Activated naive CD8-positive, alpha-beta T cell (primary cell): ENCODE data around the gene KCTD3.

Experiments
- H3K27ac Mint-ChIP-seq: one replicate; pipeline ENCODE4 v1.8.0; 2021; ENCODE audit warnings: mixed read lengths
- H3K27me3 Mint-ChIP-seq: one replicate; pipeline ENCODE4 v1.8.0; 2021; ENCODE audit warnings: mixed read lengths
- H3K36me3 Mint-ChIP-seq: one replicate; pipeline ENCODE4 v1.8.0; 2021; ENCODE audit warnings: mixed read lengths
- H3K4me1 Mint-ChIP-seq: one replicate; pipeline ENCODE4 v1.8.0; 2021; ENCODE audit warnings: low read depth, mixed read lengths
- H3K4me3 Mint-ChIP-seq: one replicate; pipeline ENCODE4 v1.8.0; 2021; ENCODE audit warnings: mild to moderate bottlenecking, mixed read lengths
- H3K9me3 Mint-ChIP-seq: one replicate; pipeline ENCODE4 v1.8.0; 2021; ENCODE audit warnings: low read depth, mixed read lengths

Gene KCTD3

DNA sequence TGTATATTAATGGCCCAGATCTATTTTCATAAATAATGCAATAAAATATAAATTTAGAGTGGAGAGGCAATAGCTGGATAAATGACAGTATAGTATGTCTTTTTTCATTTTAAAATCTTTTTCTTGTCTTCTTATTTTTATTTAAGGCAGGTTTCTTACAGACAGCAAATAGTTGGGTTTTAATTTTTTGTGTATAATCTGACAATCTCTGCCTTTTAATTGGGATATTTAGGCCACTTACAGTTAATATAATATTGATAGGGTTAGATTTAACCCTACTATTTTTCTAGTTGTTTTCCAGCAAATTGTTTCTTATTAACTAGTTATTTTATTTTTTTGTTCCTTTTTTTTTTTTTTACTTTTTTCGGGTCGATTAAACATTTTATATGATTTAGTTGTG is 23.3 kb upstream of the KCTD3 start:
- Mint-ChIP-seq H3K4me1 (no peaks in the 10 kb centered on the region), H3K27me3 (peaks cover 11% of the 10 kb centered on the region), H3K4me3 (no peak overlapping the region), H3K9me3 (no peaks in the 10 kb centered on the region), H3K27ac (no peak overlapping the region), H3K36me3 (no peaks in the 10 kb centered on the region)

DNA sequence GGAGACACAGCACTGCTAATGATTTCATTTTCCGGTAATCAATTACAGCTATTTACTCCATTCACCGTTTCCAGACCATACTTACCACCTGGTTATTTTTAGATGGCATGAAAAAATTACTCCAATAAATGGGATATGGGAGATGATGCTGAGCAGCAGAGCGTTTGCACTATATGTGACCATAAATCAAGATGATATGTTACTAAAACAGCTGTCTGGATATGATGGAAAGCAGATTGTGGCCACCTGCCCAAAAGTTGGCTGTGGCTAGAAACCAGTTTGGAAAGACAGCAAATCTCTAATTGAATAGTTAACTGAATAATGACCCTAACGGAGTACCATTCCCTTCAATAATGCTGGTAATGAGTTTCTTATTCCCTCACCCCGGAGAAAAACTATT is 22.5 kb upstream of the KCTD3 start:
- H3K27ac Mint-ChIP-seq: no peak overlapping the region
- H3K4me3 Mint-ChIP-seq: no peak overlapping the region
- H3K9me3 Mint-ChIP-seq: no peaks in the 10 kb centered on the region
- peaks cover 11% of the 10 kb centered on the region for H3K27me3 Mint-ChIP-seq
- no peaks in the 10 kb centered on the region for H3K4me1 Mint-ChIP-seq
- no peaks in the 10 kb centered on the region for H3K36me3 Mint-ChIP-seq

- Mint-ChIP-seq H3K27ac (no peak overlapping the region), H3K36me3 (no peaks in the 10 kb centered on the region), H3K4me1 (no peaks in the 10 kb centered on the region), H3K27me3 (peaks cover 11% of the 10 kb centered on the region), H3K4me3 (no peak overlapping the region), H3K9me3 (no peaks in the 10 kb centered on the region)
Measured at GRCh38 chr1:215545096-215545495, 22.0 kb upstream of the KCTD3 start.

DNA sequence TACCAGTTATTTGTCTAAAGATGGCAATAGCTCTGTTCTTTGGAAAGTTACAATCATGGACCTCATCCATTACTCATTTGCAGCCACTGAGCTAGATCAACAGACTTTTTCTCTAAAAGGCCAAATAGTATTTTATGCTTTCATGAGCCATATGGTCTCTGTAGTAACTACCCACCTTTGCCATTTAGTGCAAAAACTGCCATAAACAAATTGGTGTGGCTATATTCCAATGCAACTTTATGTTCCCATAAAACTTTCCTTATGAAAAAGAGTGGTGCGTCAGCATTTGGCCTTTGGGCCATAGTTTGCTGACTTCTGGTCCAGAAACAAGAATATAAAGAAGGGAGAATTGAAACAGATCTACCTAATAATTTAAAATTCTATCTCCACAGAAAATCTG is 20.1 kb upstream of the KCTD3 start:
- Mint-ChIP-seq H3K27me3 (peaks cover 2% of the 10 kb centered on the region), H3K27ac (no peak overlapping the region), H3K4me3 (no peak overlapping the region), H3K9me3 (no peaks in the 10 kb centered on the region), H3K36me3 (no peaks in the 10 kb centered on the region), H3K4me1 (no peaks in the 10 kb centered on the region)

DNA sequence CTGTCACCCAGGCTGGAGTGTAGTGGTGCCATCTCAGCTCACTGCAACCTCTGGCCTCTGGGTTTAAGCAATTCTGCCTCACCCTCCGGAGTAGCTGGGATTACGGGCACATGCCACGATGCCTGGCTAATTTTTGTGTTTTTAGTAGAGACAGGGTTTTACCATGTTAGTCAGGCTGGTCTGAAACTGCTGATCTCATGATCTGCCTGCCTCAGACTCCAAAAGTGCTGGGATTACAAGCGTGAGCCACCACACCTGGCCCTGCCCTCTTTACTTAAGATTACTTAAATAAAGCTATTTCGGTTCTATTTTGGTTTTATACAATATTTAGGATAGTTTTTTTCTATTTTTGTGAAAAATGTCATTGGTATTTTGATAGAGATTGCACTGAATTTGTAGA is 15.3 kb upstream of the KCTD3 start:
- Mint-ChIP-seq H3K27ac (no peak overlapping the region), H3K36me3 (peaks cover 2% of the 10 kb centered on the region), H3K27me3 (peaks cover 8% of the 10 kb centered on the region), H3K9me3 (peaks cover 10% of the 10 kb centered on the region), H3K4me3 (no peak overlapping the region), H3K4me1 (no peaks in the 10 kb centered on the region)

DNA sequence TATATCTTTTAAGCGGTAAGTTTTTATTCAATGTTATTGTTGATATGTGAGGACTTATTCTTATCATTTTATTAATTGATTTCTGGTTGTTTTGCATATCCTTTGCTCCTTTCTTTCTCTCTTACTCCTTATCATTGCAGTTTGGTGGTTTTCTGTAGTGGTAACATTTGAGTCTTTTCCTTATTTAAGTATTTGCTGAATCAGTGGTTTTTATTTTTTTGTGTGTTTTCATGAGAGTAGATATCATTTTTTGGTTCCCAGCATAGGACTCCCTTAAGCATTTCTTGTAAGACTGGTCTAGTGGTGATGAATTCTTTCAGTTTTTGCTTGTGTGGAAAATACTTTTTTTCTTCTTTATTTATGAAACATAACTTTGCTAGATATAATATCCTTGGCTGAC is 12.2 kb upstream of the KCTD3 start:
- H3K4me1 Mint-ChIP-seq: no peaks in the 10 kb centered on the region
- H3K27me3 Mint-ChIP-seq: peaks cover 11% of the 10 kb centered on the region
- peaks cover 10% of the 10 kb centered on the region for H3K9me3 Mint-ChIP-seq
- no peak overlapping the region for H3K27ac Mint-ChIP-seq
- H3K36me3 Mint-ChIP-seq: peaks cover 2% of the 10 kb centered on the region
- no peak overlapping the region for H3K4me3 Mint-ChIP-seq

GRCh38 chr1:215555531-215555930 is 11.6 kb upstream of the KCTD3 start:
- Mint-ChIP-seq H3K27me3 (peaks cover 11% of the 10 kb centered on the region), H3K36me3 (peaks cover 2% of the 10 kb centered on the region), H3K4me1 (no peaks in the 10 kb centered on the region), H3K27ac (no peak overlapping the region), H3K9me3 (peaks cover 10% of the 10 kb centered on the region), H3K4me3 (no peak overlapping the region)

DNA sequence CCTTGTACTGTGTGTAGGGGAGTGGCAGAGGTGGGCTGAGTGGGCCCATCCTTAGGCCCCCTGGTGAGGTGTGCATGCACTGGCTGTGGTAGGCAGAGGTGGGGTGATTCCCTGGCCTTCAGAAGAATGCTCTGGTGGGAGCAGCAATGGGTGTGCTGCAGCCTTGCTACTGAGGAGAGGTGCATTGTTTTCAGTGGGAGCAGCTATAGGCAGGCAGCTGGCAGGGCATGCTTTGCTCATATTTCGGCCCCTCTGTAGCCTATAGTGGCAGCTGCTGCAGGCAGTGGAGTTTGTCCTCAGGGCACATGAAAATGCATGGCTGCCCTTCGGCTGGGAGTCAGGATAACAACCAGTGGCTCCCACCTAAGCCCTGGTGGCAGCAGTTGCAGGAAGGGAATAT is 10.1 kb upstream of the KCTD3 start:
- Mint-ChIP-seq H3K36me3 (peaks cover 2% of the 10 kb centered on the region), H3K4me3 (no peak overlapping the region), H3K4me1 (no peaks in the 10 kb centered on the region), H3K27ac (no peak overlapping the region), H3K9me3 (peaks cover 10% of the 10 kb centered on the region), H3K27me3 (peaks cover 12% of the 10 kb centered on the region)

- Mint-ChIP-seq H3K9me3 (peaks cover 10% of the 10 kb centered on the region), H3K27ac (no peak overlapping the region)
Measured at GRCh38 chr1:215557504-215557903, 9.6 kb upstream of the KCTD3 start.

DNA sequence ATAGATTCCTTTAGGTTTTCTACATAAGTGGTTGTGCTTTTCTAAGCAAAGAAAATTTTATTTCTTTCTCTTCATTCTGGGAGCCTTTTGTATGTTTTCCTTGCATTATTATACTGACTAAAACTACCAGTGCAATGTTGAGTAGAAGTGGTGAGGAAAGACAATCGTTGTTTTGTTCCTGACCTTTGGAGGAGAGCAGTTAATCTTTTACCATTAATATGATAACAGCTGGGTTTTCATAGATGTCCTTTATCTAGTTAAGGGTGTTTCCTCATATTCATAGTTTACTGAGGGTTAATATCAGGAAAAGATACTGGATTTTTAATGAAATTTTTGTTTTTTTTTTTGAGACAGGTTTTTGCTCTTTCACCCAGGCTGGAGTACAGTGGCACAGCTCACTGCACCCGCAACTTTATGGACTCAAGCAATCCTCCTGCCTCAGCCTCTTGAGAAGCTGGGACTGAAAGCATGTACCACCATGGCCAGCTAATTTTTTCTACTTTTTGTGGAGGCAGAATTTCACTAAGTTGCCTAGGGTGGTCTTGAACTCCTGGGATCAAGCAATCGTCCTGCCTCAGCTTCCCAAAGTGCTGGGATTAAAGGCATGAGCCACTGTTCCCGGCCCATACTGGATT is 9.0 kb upstream of the KCTD3 start:
- Mint-ChIP-seq H3K27ac (no peak overlapping the region), H3K9me3 (peaks cover 10% of the 10 kb centered on the region), H3K27me3 (peaks cover 14% of the 10 kb centered on the region), H3K4me3 (no peak overlapping the region), H3K36me3 (peaks cover 2% of the 10 kb centered on the region), H3K4me1 (no peaks in the 10 kb centered on the region)

More at GRCh38 chr1:215557504-215557903, 9.6 kb upstream of the KCTD3 start:
- Mint-ChIP-seq H3K4me1 (no peaks in the 10 kb centered on the region), H3K27me3 (peaks cover 12% of the 10 kb centered on the region), H3K4me3 (no peak overlapping the region), H3K36me3 (peaks cover 2% of the 10 kb centered on the region)

DNA sequence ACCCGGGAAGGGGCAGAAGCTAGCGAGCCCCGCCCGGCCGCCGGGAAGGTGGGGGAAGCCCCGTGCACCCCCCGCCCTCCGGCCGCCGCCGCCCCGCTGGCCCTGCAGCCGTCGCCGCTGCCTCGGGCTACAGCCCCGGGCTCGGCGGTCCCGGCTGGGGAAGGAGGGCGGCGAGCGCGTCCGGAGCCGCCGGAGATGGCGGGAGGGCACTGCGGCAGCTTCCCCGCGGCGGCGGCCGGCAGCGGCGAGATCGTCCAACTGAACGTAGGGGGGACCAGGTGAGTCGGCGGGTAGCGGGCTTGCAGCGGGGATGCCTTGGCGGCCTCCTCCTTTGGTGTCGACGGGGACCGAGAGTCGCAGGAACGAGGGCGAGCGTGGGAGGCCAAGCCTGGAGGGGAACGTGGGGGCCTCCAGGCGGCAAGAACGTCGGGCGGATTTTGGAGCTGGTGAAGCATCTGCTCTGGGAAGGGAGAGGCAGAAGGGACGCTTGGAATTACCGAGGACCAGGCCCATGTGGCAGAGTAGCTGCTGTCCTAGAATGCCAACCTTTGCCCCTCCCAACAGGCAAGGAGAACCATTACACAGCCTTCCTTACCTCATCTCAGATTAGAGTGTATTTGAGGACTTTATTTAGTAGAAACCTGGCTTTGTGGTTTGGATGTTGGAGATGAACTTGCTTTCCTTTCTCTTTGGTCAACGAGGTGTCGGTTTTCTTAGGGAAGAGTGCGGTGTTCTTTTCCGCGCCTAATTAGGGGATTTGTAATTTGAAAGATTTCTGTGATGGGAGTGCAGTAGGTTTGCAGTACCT is 591 bp downstream of the KCTD3 start:
- H3K27me3 Mint-ChIP-seq: peaks cover 2% of the 10 kb centered on the region
- no peaks in the 10 kb centered on the region for H3K36me3 Mint-ChIP-seq
- peak overlapping the region; percentile 17 for H3K27ac Mint-ChIP-seq
- no peaks in the 10 kb centered on the region for H3K9me3 Mint-ChIP-seq
- H3K4me1 Mint-ChIP-seq: peaks cover 12% of the 10 kb centered on the region
- peak overlapping the region; percentile 85 for H3K4me3 Mint-ChIP-seq

- Mint-ChIP-seq H3K4me1 (peaks cover 12% of the 10 kb centered on the region), H3K36me3 (no peaks in the 10 kb centered on the region)
Measured at GRCh38 chr1:215568299-215568692, 1.2 kb downstream of the KCTD3 start.

GRCh38 chr1:215569986-215570824 is 3.1 kb downstream of the KCTD3 start:
- no peaks in the 10 kb centered on the region for H3K36me3 Mint-ChIP-seq
- H3K4me1 Mint-ChIP-seq: peaks cover 12% of the 10 kb centered on the region
- no peak overlapping the region for H3K27ac Mint-ChIP-seq
- H3K4me3 Mint-ChIP-seq: no peak overlapping the region
- H3K27me3 Mint-ChIP-seq: peaks cover 2% of the 10 kb centered on the region
- H3K9me3 Mint-ChIP-seq: no peaks in the 10 kb centered on the region

More at GRCh38 chr1:215568299-215568692, 1.2 kb downstream of the KCTD3 start:
- Mint-ChIP-seq H3K27ac (no peak overlapping the region), H3K27me3 (peaks cover 2% of the 10 kb centered on the region), H3K4me3 (peak overlapping the region; percentile 85), H3K9me3 (no peaks in the 10 kb centered on the region)

DNA sequence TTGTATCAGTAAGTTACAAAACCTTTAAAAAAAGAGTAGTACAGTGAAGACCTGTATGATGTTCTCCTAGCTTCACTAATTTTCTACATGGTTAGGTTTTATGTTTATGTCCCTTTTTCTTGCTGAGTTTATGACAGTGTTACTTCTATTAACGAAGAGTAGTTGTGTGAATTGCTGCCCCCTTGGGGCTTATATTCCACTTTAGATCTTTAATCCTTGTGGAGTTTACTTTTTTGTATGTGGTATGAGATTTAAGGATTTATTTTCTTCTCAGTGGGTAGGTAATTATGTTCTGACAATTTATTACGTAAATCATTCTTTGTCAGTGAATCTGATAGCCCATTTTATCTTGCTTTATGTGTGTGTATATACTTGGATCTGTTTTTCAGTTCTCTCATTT is 14.8 kb downstream of the KCTD3 start:
- Mint-ChIP-seq H3K27me3 (no peaks in the 10 kb centered on the region), H3K36me3 (peaks cover 18% of the 10 kb centered on the region), H3K4me1 (no peaks in the 10 kb centered on the region), H3K4me3 (no peak overlapping the region), H3K9me3 (peaks cover 8% of the 10 kb centered on the region), H3K27ac (no peak overlapping the region)

DNA sequence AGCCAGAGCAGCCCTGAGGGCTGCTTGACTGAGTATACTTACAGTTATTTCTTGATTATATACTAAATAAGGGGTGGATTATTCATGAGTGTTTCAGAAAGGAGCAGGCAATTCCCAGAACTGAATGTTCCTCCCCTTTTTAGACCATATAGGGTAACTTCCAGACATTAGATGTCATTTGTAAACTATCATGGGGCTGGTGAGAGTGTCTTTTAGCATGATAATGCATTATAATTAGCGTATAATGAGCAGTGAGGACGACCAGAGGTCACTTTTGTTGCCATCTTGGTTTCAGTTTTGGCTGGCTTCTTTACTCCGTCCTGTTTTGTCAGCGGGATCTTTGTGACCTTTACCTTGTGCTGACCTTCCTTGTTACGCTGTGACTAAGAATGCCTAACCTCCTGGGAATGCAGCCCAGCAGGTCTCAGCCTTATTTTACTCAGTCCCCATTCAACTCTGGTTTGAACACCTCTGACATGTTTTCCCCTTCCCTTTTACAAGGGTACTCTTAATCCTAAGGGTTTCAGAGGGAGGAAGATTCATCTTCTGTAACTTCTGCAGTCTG is 16.2 kb downstream of the KCTD3 start:
- Mint-ChIP-seq H3K4me1 (no peaks in the 10 kb centered on the region), H3K27ac (no peak overlapping the region), H3K36me3 (peaks cover 21% of the 10 kb centered on the region), H3K27me3 (no peaks in the 10 kb centered on the region), H3K4me3 (no peak overlapping the region), H3K9me3 (peaks cover 8% of the 10 kb centered on the region)
